Smooth muscle cell (in vitro differentiated cells): ENCODE data around the gene PHIP. TPM values are rescaled to one million over a fixed set of nuclear protein-coding genes. Genes with fewer than 3 reads are reported as not detected.

Source experiments
- DNase-seq: peaks from one replicate; lab custom pipeline; 2025; ENCODE audit not compliant: unreplicated experiment; lab: John Stamatoyannopoulos, UW
- H2AFZ ChIP-seq: fragments of 200-600 bp; sonication (generic); 2 replicates; pipeline ENCODE4 v1.6.0; 2016; ENCODE audit warnings: antibody characterized with exemption, low read depth, mild to moderate bottlenecking
- H3F3A ChIP-seq: fragments of 200-600 bp; sonication (generic); 2 replicates; pipeline ENCODE4 v1.6.0; 2017; ENCODE audit warnings: antibody characterized with exemption, low read depth
- H3K27ac ChIP-seq: fragments of 200-600 bp; sonication (generic); 2 replicates; pipeline ENCODE4 v1.5.1; 2016; ENCODE audit warnings: low read depth, mild to moderate bottlenecking
- H3K27me3 ChIP-seq: fragments of 200-600 bp; sonication (generic); 2 replicates; pipeline ENCODE4 v1.6.1; 2016; ENCODE audit warnings: low read depth, mild to moderate bottlenecking
- H3K36me3 ChIP-seq: fragments of 200-600 bp; sonication (generic); 2 replicates; pipeline ENCODE4 v1.5.1; 2016; ENCODE audit warnings: low read depth
- H3K4me1 ChIP-seq: fragments of 200-600 bp; sonication (generic); 2 replicates; pipeline ENCODE4 v1.5.1; 2016; ENCODE audit warnings: low read depth
- H3K4me2 ChIP-seq: fragments of 200-600 bp; sonication (generic); 2 replicates; pipeline ENCODE4 v1.6.0; 2016; ENCODE audit warnings: mild to moderate bottlenecking
- H3K4me3 ChIP-seq: fragments of 200-600 bp; sonication (generic); 2 replicates; pipeline ENCODE4 v1.5.1; 2016; ENCODE audit warnings: mild to moderate bottlenecking
- H3K79me2 ChIP-seq: fragments of 200-600 bp; sonication (generic); 2 replicates; pipeline ENCODE4 v1.6.0; 2016; ENCODE audit warnings: low read depth, mild to moderate bottlenecking
- H3K9ac ChIP-seq: fragments of 200-600 bp; sonication (generic); 2 replicates; pipeline ENCODE4 v1.6.0; 2016; ENCODE audit warnings: low read depth
- H3K9me3 ChIP-seq: fragments of 200-600 bp; sonication (generic); replicated peaks from 2 replicates; pipeline ENCODE4 v1.5.1; 2016; ENCODE audit warnings: low read depth
- H4K20me1 ChIP-seq: fragments of 200-600 bp; sonication (generic); 2 replicates; pipeline ENCODE4 v1.6.0; 2016; ENCODE audit warnings: low read depth
- WGBS: methylation state at CpG from one replicate; pipeline ENCODE4 v1.1.7; 2016; ENCODE audit warnings: low lambda C conversion rate; 5-methylcytosine and 5-hydroxymethylcytosine counted together
- polyA plus RNA-seq: library from polyadenylated mRNA; unstranded; fragments of >200 nt; fragmentation: Nextera tagmentation; extraction: Ambion mirVana; gene quantifications from 2 replicates; pipeline ENCODE4 v1.2.1, GENCODE V29; 2016
- total RNA-seq: library from RNA; depleted of rRNA; stranded (reverse); fragments of >200 nt; gene quantifications from 2 replicates; pipeline ENCODE4 v1.2.3, GENCODE V29; 2014
- TF ChIP-seq, protein P1 (sequence below): fragments of 200-600 bp; sonication (generic); IDR thresholded peaks from 2 replicates; pipeline ENCODE4 v1.5.1; 2017; ENCODE audit warnings: borderline replicate concordance, mild to moderate bottlenecking, antibody characterized with exemption; ENCODE audit not compliant: insufficient read depth, poor library complexity, severe bottlenecking

PHIP gene
- total and polyA plus RNA-seq, 2 experiments from 2014 or later, result 7.8 to 32.6 TPM

DNA sequence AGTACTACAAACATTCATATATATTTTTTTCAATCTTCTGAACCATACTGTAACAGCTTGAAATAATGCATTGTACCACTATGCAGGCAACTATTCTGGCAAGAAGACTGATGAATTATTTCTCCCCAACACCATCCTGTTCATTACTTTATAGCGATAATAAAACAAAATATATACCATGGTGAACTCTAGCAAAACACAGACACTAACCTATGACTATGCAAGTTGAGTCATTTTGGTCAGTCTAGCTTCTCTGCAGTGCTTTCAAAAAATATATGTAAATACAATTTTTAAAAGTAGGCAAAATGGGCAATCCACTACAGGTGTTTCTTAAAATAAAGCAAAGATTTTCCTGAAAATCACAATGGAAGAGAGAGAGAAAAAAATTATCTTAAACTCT is 20.3 kb downstream of the PHIP start:
- H3K36me3 ChIP-seq, result peaks cover 25% of the 10 kb centered on the region
- H3K4me2 ChIP-seq, result no peak overlapping the region
- peaks cover 9% of the 10 kb centered on the region for H4K20me1 ChIP-seq
- no peaks in the 10 kb centered on the region for H3K9me3 ChIP-seq
- H3F3A ChIP-seq, result no peaks in the 10 kb centered on the region
- no peaks in the 10 kb centered on the region for H3K4me1 ChIP-seq
- DNase-seq, result no peak
- H2AFZ ChIP-seq, result no peak overlapping the region
- TF ChIP-seq, protein P1, sequence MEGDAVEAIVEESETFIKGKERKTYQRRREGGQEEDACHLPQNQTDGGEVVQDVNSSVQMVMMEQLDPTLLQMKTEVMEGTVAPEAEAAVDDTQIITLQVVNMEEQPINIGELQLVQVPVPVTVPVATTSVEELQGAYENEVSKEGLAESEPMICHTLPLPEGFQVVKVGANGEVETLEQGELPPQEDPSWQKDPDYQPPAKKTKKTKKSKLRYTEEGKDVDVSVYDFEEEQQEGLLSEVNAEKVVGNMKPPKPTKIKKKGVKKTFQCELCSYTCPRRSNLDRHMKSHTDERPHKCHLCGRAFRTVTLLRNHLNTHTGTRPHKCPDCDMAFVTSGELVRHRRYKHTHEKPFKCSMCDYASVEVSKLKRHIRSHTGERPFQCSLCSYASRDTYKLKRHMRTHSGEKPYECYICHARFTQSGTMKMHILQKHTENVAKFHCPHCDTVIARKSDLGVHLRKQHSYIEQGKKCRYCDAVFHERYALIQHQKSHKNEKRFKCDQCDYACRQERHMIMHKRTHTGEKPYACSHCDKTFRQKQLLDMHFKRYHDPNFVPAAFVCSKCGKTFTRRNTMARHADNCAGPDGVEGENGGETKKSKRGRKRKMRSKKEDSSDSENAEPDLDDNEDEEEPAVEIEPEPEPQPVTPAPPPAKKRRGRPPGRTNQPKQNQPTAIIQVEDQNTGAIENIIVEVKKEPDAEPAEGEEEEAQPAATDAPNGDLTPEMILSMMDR, result no peak
- 100% methylated on average over 1 of the region's 1 CpG for WGBS
- no peak overlapping the region for H3K27ac ChIP-seq
- no peaks in the 10 kb centered on the region for H3K27me3 ChIP-seq
- no peak overlapping the region for H3K4me3 ChIP-seq
- H3K79me2 ChIP-seq, result peaks cover 24% of the 10 kb centered on the region
- no peak overlapping the region for H3K9ac ChIP-seq

DNA sequence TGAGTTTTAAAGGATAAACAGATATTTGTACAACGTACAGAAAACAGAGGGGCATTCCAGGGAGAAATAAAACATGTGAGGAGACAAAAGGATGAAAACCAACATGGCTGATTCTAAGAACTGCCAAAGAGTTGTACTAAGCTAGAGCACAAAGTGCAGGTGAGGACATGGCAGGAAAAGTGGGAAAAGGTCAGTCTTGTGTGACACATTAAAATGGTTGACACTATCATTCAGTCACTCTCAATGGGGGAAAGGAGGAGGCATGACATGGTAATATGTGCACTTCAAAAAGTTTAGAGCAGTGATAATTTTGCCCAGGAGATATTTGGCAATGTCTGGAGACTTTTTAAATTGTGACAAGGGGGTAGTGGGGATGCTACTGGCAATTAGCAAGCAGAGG is 21.8 kb downstream of the PHIP start:
- Histone ChIP-seq H3K27me3 (no peaks in the 10 kb centered on the region), H3K4me2 (no peak overlapping the region), H3K27ac (no peak overlapping the region), H3K4me1 (no peaks in the 10 kb centered on the region), H3K9ac (no peak overlapping the region), H3K36me3 (peaks cover 25% of the 10 kb centered on the region), H3F3A (no peaks in the 10 kb centered on the region), H4K20me1 (peaks cover 9% of the 10 kb centered on the region), H3K9me3 (no peaks in the 10 kb centered on the region), H3K79me2 (peaks cover 17% of the 10 kb centered on the region), H2AFZ (no peak overlapping the region), H3K4me3 (no peak overlapping the region)
- no peak for DNase-seq
- TF ChIP-seq, protein P1, result no peak
- 74% methylated on average over 1 of the region's 1 CpG for WGBS

DNA sequence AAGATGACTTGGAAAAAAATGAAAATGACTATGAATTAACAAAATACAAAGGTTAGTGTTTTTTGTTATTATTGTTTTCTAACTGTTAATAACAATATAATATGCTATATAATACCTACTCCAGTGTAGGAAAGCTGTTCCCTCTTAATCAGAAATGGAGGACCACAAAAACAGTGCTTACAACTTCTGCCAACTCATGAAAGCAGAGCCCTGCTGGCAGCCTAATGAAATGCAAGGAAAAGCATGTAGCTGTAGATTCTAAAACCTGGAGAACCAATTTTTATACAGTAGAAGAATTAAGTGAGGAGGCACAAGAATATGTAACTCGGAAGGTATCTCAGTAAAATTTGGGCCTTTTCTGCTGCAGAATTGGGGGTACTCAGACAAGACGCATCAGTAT is 29.4 kb downstream of the PHIP start:
- H3K79me2 ChIP-seq, result peaks cover 22% of the 10 kb centered on the region
- 98% methylated on average over 2 of the region's 2 CpGs for WGBS
- no peak overlapping the region for H3K4me3 ChIP-seq
- H4K20me1 ChIP-seq, result peaks cover 21% of the 10 kb centered on the region
- no peaks in the 10 kb centered on the region for H3F3A ChIP-seq
- H3K9ac ChIP-seq, result no peak overlapping the region
- H3K4me2 ChIP-seq, result no peak overlapping the region
- H3K36me3 ChIP-seq, result peaks cover 8% of the 10 kb centered on the region
- H2AFZ ChIP-seq, result no peak overlapping the region
- H3K4me1 ChIP-seq, result no peaks in the 10 kb centered on the region
- H3K27me3 ChIP-seq, result no peaks in the 10 kb centered on the region
- TF ChIP-seq, protein P1, result peak; percentile 34
- no peaks in the 10 kb centered on the region for H3K9me3 ChIP-seq
- DNase-seq, result no peak
- H3K27ac ChIP-seq, result no peak overlapping the region

DNA sequence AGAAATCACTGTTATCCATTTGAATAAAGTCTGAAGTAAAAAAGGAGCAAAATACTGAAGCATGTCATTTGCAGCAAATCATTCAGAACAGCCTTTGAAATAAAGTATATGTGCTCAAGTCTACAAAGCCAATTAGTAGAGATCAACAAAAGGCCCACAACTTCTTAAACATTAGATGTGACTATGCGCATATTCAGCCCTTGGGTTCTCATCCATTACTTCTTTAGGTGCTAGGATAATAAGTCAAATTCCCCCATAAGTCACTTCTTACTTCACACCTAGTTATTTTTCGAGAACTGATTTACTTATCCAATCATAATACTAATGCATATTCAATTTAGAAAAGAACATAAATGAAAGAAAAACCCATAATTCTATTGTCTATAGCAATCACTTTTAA is 31.0 kb downstream of the PHIP start:
- Histone ChIP-seq H3K9ac (no peak overlapping the region), H3K4me3 (no peak overlapping the region), H3K9me3 (no peaks in the 10 kb centered on the region), H3K27me3 (no peaks in the 10 kb centered on the region), H3K4me1 (no peaks in the 10 kb centered on the region), H3K79me2 (peaks cover 25% of the 10 kb centered on the region), H3K27ac (no peak overlapping the region), H2AFZ (no peak overlapping the region), H4K20me1 (peaks cover 30% of the 10 kb centered on the region), H3K4me2 (no peak overlapping the region), H3F3A (no peaks in the 10 kb centered on the region), H3K36me3 (peaks cover 6% of the 10 kb centered on the region)
- DNase-seq, result no peak
- TF ChIP-seq, protein P1, result no peak
- WGBS, result 96% methylated on average over 2 of the region's 2 CpGs
